ENCODE data around the gene SASH1.
"Not testable (repeated sequence)": the region's sequence is repeated elsewhere in the genome, so short reads cannot be mapped to it uniquely, and the experiment has no call there.

Gene SASH1

DNA sequence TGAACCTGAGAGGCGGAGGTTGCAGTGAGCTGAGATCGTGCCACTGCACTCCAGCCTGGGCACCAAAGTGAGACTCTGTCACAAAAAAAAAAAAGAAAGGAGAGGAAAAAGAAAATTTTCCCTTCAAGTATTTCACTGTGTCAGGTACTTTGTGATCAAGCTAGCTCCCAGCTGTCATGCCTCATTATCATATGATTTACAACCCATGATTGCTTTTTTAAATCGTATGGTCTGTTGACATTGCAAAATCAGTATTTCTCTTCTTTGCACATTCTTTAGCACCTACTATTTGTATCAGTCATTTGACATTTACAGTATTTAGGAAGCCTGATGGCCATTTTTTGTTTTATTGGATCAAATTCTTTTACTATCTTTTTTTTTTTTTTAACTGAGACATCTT, 22.4 kb downstream of the SASH1 start:
- ATAC-seq (replicated peaks) = no peak
- Mint-ChIP-seq H3K9me3 (no peaks in the 10 kb centered on the region), H3K27ac (no peak overlapping the region), H3K4me1 (peaks cover 6 to 8% of the 10 kb centered on the region in 2 donors), H3K36me3 (no peaks in the 10 kb centered on the region), H3K4me3 (no peak overlapping the region), H3K27me3 (peaks cover 58 to 71% of the 10 kb centered on the region in 2 donors)
- no peak for DNase-seq

DNA sequence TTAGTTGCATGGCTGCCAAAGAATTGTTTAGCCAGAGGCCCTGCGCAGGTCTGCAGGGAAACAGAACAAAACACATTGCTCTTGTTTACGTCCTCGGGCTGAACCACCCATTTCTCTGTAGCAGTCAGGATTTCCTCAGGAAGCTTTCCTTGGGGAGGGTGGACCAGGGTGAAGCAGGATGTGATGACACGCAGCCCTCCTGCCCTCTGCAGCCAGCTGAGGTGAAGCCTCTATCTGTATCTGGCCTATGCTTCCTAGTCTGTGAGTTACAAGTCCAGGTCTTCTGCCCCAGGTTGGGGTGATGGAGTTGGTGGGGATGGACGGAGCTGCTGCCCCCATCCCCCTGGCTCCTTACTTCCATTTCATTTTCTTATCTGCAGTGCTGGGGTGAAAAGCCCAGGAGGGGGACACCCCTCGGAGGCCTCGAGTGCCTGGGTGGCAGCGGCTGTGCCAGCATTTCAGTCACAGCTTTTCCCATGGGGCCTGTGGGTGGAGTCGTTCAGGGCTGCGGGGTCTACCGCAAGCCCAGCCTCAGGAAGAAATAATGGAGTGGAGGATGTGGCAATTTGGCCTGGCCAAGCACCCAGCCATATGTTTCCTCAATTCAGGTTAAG, 24.9 kb downstream of the SASH1 start:
- ATAC-seq (replicated peaks) (peak; percentile 56 to 59), DNase-seq (peak; percentile 9)
- Mint-ChIP-seq H3K27ac (no peak overlapping the region), H3K9me3 (no peaks in the 10 kb centered on the region), H3K27me3 (peaks cover 53% of the 10 kb centered on the region in 2 donors), H3K36me3 (no peaks in the 10 kb centered on the region), H3K4me3 (peak overlapping the region in 1 of 2 donors; percentile 49), H3K4me1 (peaks cover 6 to 8% of the 10 kb centered on the region in 2 donors)

DNA sequence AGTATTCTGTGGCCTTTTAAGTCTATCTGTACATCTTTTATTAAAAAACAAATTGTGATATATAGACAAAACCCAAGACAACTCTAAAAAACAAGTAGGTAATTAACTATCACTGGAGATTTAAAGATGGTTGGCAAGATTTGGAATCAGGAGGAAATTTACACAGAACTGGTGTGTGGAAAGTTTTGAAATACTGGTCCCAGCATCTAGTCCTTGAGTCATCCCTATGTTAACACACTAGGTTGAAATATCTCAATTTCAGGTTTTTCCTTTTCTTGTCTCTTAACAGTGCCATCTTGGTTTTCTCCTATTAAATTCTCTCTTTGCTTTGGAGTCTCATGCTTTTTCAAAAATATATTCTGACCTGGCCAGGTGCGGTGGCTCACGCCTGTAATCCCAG, 27.5 kb downstream of the SASH1 start:
- DNase-seq (no peak), ATAC-seq (replicated peaks) (no peak)
- no peaks in the 10 kb centered on the region for H3K9me3 Mint-ChIP-seq
- no peak overlapping the region for H3K27ac Mint-ChIP-seq
- peaks cover 41 to 44% of the 10 kb centered on the region in 2 donors for H3K27me3 Mint-ChIP-seq
- no peak overlapping the region for H3K4me3 Mint-ChIP-seq
- H3K4me1 Mint-ChIP-seq = peaks cover 5 to 8% of the 10 kb centered on the region in 2 donors
- no peaks in the 10 kb centered on the region for H3K36me3 Mint-ChIP-seq

DNA sequence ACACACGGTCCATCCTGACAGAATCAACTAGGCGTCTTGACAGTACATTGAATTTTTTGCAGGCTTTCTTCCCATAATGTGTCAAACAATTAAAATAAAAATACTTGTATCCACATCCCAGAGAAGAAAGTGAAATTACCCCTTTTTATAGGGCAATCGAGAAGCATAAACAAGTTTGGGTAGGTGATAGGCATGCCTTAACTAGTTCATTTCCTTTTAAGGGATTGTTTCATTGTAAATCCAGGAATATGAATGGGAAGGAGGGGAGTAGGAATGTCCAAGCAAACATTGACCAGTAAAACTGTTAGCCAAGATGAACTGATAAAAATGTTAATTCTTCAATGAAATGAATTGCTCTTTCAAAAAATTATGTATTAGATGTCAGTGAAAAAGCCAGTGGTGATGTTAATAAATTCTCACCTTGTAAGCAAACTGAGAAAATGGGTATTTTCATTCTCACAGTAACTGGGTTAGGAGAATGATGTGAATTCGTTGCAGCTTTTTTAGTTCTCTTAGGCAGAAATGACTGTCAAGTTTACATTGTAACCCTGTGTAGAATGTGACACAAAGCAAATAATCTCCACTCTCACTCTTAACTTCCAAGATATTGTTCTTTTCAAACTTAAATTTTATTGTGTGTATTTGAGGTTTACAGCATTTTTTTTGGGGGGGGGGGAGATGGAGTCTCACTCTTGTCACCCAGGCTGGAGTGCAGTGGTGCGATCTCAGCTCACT, 31.6 kb downstream of the SASH1 start:
- peaks cover 12 to 16% of the 10 kb centered on the region in 2 donors for H3K27me3 Mint-ChIP-seq
- DNase-seq (no peak), ATAC-seq (replicated peaks) (no peak)
- H3K4me3 Mint-ChIP-seq = no peak overlapping the region
- H3K36me3 Mint-ChIP-seq = peaks cover 0 to 2% of the 10 kb centered on the region in 2 donors
- peaks cover 0 to 5% of the 10 kb centered on the region in 2 donors for H3K9me3 Mint-ChIP-seq
- H3K4me1 Mint-ChIP-seq = no peaks in the 10 kb centered on the region
- H3K27ac Mint-ChIP-seq = no peak overlapping the region

DNA sequence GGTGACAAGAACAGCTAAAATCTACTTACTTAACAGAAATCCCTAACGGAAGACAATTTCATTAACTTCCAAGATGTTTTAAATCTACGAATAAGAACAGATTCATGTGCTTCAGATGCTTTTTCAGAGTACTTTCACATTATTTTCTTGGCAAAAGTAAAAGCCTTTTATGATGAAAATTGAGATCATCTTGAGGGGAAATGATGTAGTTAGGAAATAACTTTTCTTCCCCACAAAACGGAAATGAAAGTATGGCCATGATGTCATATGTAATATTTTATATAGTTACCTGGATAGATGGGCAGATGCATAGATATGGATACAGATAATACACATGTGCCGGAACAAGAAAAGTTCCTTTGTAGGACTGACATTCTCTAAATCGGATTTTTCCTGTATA, 32.8 kb downstream of the SASH1 start:
- DNase-seq (no peak), ATAC-seq (replicated peaks) (no peak)
- Mint-ChIP-seq H3K27ac (no peak overlapping the region), H3K4me3 (no peak overlapping the region), H3K4me1 (no peaks in the 10 kb centered on the region), H3K27me3 (peaks cover 13 to 18% of the 10 kb centered on the region in 2 donors), H3K9me3 (peaks cover 0 to 6% of the 10 kb centered on the region in 2 donors), H3K36me3 (peaks cover 0 to 2% of the 10 kb centered on the region in 2 donors)

GRCh38 chr6:148379481-148379880, 36.8 kb downstream of the SASH1 start:
- Mint-ChIP-seq H3K36me3 (peaks cover 0 to 2% of the 10 kb centered on the region in 2 donors), H3K4me1 (no peaks in the 10 kb centered on the region), H3K4me3 (no peak overlapping the region), H3K27me3 (peaks cover 12 to 13% of the 10 kb centered on the region in 2 donors), H3K9me3 (peaks cover 0 to 6% of the 10 kb centered on the region in 2 donors), H3K27ac (no peak overlapping the region)
- ATAC-seq (replicated peaks) (no peak), DNase-seq (no peak)

DNA sequence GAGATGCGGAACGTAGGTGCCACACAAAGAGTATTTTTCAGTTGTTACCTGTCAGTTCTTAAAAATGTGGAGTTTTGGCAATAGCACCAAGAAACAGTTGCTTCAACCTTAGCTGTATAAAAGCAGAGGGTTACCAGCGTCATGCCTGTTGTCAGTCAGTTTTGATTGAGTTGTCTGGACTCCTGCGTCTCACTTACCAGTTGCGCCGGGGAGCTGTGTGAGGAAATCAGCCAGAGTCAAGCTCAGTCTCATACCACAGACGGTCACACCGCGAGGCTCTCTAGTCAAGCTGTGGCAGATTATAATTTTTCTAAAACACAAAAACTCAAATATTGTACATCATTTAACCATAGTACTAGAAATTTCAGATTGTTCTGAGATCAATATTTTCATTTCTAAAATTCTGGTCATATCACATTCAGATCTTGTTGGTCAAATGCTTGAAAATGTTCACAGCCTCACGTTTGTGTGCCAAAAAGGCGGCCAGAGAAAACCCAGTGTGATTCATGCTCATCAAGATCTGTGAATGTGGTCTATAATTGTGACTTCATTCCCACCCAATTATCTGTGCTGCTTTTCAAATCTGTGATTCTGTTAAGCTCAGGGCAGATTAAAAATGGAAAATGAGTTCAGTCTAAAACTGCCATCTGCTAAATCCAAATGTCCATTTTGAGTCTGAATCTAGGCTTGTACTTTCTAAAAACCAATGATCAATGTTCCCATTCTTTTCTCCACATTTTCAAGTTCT, 37.5 kb downstream of the SASH1 start:
- H3K9me3 Mint-ChIP-seq = peaks cover 0 to 6% of the 10 kb centered on the region in 2 donors

GRCh38 chr6:148382051-148382450, 39.4 kb downstream of the SASH1 start:
- H3K36me3 Mint-ChIP-seq; H3K27ac Mint-ChIP-seq; H3K4me3 Mint-ChIP-seq; H3K9me3 Mint-ChIP-seq; H3K4me1 Mint-ChIP-seq; ATAC-seq (replicated peaks); DNase-seq: not testable (repeated sequence)
- peaks cover 8 to 13% of the 10 kb centered on the region in 2 donors for H3K27me3 Mint-ChIP-seq

More for the DNA sequence above, 37.5 kb downstream of the SASH1 start:
- no peak overlapping the region for H3K4me3 Mint-ChIP-seq
- H3K36me3 Mint-ChIP-seq = peaks cover 0 to 2% of the 10 kb centered on the region in 2 donors
- DNase-seq (no peak), ATAC-seq (replicated peaks) (no peak)
- H3K4me1 Mint-ChIP-seq = no peaks in the 10 kb centered on the region
- H3K27ac Mint-ChIP-seq = no peak overlapping the region
- H3K27me3 Mint-ChIP-seq = peaks cover 12 to 13% of the 10 kb centered on the region in 2 donors

DNA sequence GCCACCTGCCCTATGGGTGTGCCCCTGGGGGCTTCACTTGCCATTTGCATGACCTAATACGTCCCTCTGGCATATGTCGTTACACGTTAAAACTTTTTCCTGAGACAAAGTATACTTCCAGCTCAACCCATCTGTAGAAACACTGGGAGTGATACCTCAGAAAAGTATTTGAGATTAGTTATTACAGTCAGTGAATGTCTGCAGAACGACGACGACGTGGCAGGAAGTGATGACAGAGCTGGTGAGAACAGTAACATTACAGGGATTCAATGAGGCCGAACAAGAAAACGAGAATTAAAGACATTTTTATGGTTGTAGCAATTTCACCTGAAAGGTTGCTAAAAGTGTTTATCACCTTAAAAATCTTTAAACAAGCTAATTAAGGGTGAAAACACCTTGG, 40.2 kb downstream of the SASH1 start:
- DNase-seq (no peak), ATAC-seq (replicated peaks) (no peak)
- H3K27me3 Mint-ChIP-seq = peaks cover 14 to 18% of the 10 kb centered on the region in 2 donors
- no peaks in the 10 kb centered on the region for H3K4me1 Mint-ChIP-seq
- H3K36me3 Mint-ChIP-seq = no peaks in the 10 kb centered on the region
- H3K4me3 Mint-ChIP-seq = no peak overlapping the region
- H3K27ac Mint-ChIP-seq = no peak overlapping the region
- H3K9me3 Mint-ChIP-seq = peaks cover 0 to 2% of the 10 kb centered on the region in 2 donors

DNA sequence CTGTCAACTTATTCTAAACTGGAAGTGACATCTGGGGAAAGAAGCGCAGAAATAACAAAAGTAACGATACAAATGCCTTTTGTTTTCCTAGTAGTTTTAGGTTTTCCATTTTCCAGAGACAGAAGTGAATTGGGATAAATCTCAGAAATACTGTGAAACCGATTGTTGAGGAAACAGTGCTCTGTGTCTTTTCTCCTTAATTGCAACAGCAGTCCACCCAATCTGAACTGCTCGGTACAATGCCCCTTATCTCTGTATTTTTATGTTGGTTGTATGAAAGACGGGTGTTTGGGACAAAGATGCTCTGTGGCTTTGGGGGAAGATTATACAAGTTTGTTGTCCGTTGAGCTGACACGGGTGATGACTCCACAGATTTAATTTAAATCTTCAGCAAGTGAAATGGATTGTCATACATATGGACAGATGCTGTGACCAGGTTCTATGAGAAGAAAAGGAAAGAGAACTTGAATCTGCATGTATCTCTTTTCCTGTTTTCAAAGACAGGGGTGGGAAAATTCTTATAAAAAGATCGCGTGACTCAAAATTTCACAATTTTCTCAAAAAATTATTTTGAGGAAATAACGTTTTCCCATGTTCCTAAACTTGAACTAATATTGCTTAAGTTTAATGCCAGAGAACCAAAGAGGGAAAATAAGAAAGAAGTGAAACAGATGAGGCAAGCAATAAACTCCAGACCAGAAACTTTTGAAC, 41.2 kb downstream of the SASH1 start:
- Mint-ChIP-seq H3K4me1 (no peaks in the 10 kb centered on the region), H3K9me3 (peaks cover 0 to 2% of the 10 kb centered on the region in 2 donors), H3K4me3 (no peak overlapping the region), H3K27ac (no peak overlapping the region), H3K36me3 (no peaks in the 10 kb centered on the region), H3K27me3 (peaks cover 18 to 22% of the 10 kb centered on the region in 2 donors)
- ATAC-seq (replicated peaks) (no peak), DNase-seq (no peak)

DNA sequence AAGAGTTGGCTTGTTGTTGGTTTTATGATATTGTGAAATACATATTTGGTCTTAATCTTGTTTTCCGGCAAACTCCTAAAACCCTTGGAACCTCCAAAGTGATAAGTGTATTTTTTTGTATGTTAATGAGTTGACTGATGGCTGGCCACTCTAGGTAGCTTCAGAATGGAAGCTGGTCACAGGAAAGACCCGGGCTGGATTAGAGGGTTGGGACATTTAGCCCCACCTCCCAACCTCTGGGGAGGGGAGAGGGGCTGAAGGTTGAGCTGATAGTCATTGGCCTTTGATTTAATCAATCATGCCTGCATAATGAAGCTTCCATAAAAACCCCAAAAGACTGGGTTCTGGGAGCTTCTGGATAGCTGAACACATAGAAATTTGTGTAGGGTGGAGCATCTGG, 42.7 kb downstream of the SASH1 start:
- no peak for DNase-seq
- Mint-ChIP-seq H3K9me3 (no peaks in the 10 kb centered on the region), H3K27ac (no peak overlapping the region), H3K36me3 (peaks cover 0 to 2% of the 10 kb centered on the region in 2 donors), H3K4me3 (no peak overlapping the region), H3K27me3 (peaks cover 19 to 22% of the 10 kb centered on the region in 2 donors), H3K4me1 (no peaks in the 10 kb centered on the region)
- ATAC-seq (replicated peaks) = no peak

DNA sequence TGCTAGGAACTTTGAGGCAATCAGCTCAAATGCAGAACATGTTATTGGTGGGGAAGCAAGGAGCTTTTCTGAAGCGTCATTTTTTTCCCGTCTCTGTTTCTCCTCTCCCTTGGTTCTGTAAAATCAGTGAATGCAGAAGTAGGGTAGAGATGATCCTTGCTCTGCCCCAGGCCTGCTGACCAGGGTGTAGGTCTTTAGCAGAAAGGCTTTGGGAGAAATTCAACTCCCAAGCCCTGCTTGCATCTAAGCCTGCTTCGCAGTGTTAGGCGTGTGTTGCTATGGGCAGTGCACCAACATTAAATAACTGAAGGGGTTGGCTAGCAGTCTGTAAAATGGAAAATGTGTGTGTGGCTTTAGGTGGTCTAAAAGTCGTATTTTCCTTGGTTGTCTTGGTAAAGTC, 45.9 kb downstream of the SASH1 start:
- H3K4me1 Mint-ChIP-seq = no peaks in the 10 kb centered on the region
- no peaks in the 10 kb centered on the region for H3K9me3 Mint-ChIP-seq
- peaks cover 0 to 2% of the 10 kb centered on the region in 2 donors for H3K36me3 Mint-ChIP-seq
- DNase-seq (no peak), ATAC-seq (replicated peaks) (no peak)
- H3K27ac Mint-ChIP-seq = no peak overlapping the region
- no peak overlapping the region for H3K4me3 Mint-ChIP-seq
- H3K27me3 Mint-ChIP-seq = peaks cover 15 to 31% of the 10 kb centered on the region in 2 donors

- Mint-ChIP-seq H3K27ac (no peak overlapping the region), H3K9me3 (no peaks in the 10 kb centered on the region)
These were observed 46.4 kb downstream of the SASH1 start for GRCh38 chr6:148389086-148389485.

GRCh38 chr6:148389917-148390316, 47.3 kb downstream of the SASH1 start:
- peaks cover 0 to 2% of the 10 kb centered on the region in 2 donors for H3K36me3 Mint-ChIP-seq
- ATAC-seq (replicated peaks) (no peak), DNase-seq (no peak)
- no peak overlapping the region for H3K27ac Mint-ChIP-seq
- H3K4me3 Mint-ChIP-seq = no peak overlapping the region
- H3K4me1 Mint-ChIP-seq = no peaks in the 10 kb centered on the region
- no peaks in the 10 kb centered on the region for H3K9me3 Mint-ChIP-seq
- H3K27me3 Mint-ChIP-seq = peaks cover 20 to 36% of the 10 kb centered on the region in 2 donors

More at GRCh38 chr6:148389086-148389485, 46.4 kb downstream of the SASH1 start:
- Mint-ChIP-seq H3K4me1 (no peaks in the 10 kb centered on the region), H3K27me3 (peaks cover 14 to 34% of the 10 kb centered on the region in 2 donors), H3K36me3 (peaks cover 0 to 2% of the 10 kb centered on the region in 2 donors), H3K4me3 (no peak overlapping the region)
- DNase-seq (no peak), ATAC-seq (replicated peaks) (no peak)
